Hepatocyte (in vitro differentiated cells): Measurements from ENCODE around the gene CHCHD10. TPM values are rescaled to one million over a fixed set of nuclear protein-coding genes. Genes with fewer than 3 reads are reported as not detected.

Experiments
- DNase-seq: peaks from one replicate; pipeline ENCODE4 v3.0.0-alpha.2; 2016; ENCODE audit warnings: low spot score
- H2AFZ ChIP-seq: fragments of 200-600 bp; sonication (generic); 2 replicates; pipeline ENCODE4 v1.6.0; 2016; ENCODE audit warnings: antibody characterized with exemption, mild to moderate bottlenecking
- H3K27ac ChIP-seq: fragments of 200-600 bp; sonication (generic); 2 replicates; pipeline ENCODE4 v1.5.1; 2016; ENCODE audit warnings: mild to moderate bottlenecking
- H3K27me3 ChIP-seq: fragments of 200-600 bp; sonication (generic); 2 replicates; pipeline ENCODE4 v1.6.1; 2016
- H3K36me3 ChIP-seq: fragments of 200-600 bp; sonication (generic); replicated peaks from 2 replicates; pipeline ENCODE4 v1.5.1; 2016; ENCODE audit warnings: low read depth; ENCODE audit not compliant: insufficient read depth
- H3K4me1 ChIP-seq: fragments of 200-600 bp; sonication (generic); 2 replicates; pipeline ENCODE4 v1.5.1; 2016; ENCODE audit warnings: mild to moderate bottlenecking, moderate library complexity; ENCODE audit not compliant: insufficient read depth
- H3K4me2 ChIP-seq: fragments of 200-600 bp; sonication (generic); 2 replicates; pipeline ENCODE4 v1.6.0; 2016
- H3K4me3 ChIP-seq: fragments of 200-600 bp; sonication (generic); 2 replicates; pipeline ENCODE4 v1.5.1; 2016; ENCODE audit warnings: mild to moderate bottlenecking
- H3K79me2 ChIP-seq: fragments of 200-600 bp; sonication (generic); 2 replicates; pipeline ENCODE4 v1.6.0; 2017; ENCODE audit warnings: mild to moderate bottlenecking
- H3K9me2 ChIP-seq: fragments of 200-600 bp; sonication (generic); replicated peaks from 2 replicates; pipeline ENCODE4 v1.6.0; 2017; ENCODE audit warnings: mild to moderate bottlenecking; ENCODE audit not compliant: insufficient read depth
- H3K9me3 ChIP-seq: fragments of 200-600 bp; sonication (generic); 2 replicates; pipeline ENCODE4 v1.5.1; 2016; ENCODE audit warnings: low read depth, mild to moderate bottlenecking
- H4K20me1 ChIP-seq: fragments of 200-600 bp; sonication (generic); 2 replicates; pipeline ENCODE4 v1.6.0; 2016; ENCODE audit warnings: mild to moderate bottlenecking; ENCODE audit not compliant: insufficient read depth, poor library complexity, severe bottlenecking
- CTCF ChIP-seq: fragments of 200-600 bp; sonication (generic); IDR thresholded peaks from 2 replicates; pipeline ENCODE4 v1.5.1; 2016; ENCODE audit warnings: antibody characterized with exemption, mild to moderate bottlenecking; ENCODE audit not compliant: poor library complexity
- EZH2 ChIP-seq: fragments of 200-600 bp; sonication (generic); IDR thresholded peaks from 2 replicates; pipeline ENCODE4 v1.6.1; 2016; ENCODE audit warnings: antibody characterized with exemption, mild to moderate bottlenecking, borderline replicate concordance
- EZH2phosphoT487 ChIP-seq: fragments of 200-600 bp; sonication (generic); IDR thresholded peaks from one replicate; pipeline ENCODE4 v1.6.1; 2018; ENCODE audit warnings: antibody characterized with exemption, mild to moderate bottlenecking, low read depth, moderate library complexity; ENCODE audit not compliant: unreplicated experiment, severe bottlenecking
- WGBS: methylation state at CpG from one replicate; pipeline ENCODE4 v1.1.6; 2016; ENCODE audit warnings: low lambda C conversion rate; ENCODE audit errors: missing lambda C conversion rate; 5-methylcytosine and 5-hydroxymethylcytosine counted together
- polyA plus RNA-seq: library from polyadenylated mRNA; unstranded; fragments of >200 nt; fragmentation: Nextera tagmentation; extraction: Ambion mirVana; gene quantifications from 2 replicates; pipeline ENCODE4 v1.2.1, GENCODE V29; 2016
- total RNA-seq: library from RNA; depleted of rRNA; stranded (reverse); fragments of >200 nt; gene quantifications from 2 replicates; pipeline ENCODE4 v1.2.3, GENCODE V29; 2014

The CHCHD10 gene
- total and polyA plus RNA-seq, 2 experiments from 2014 or later, result 36.5 to 68.1 TPM

- Histone ChIP-seq H3K9me2 (no peaks in the 10 kb centered on the region), H4K20me1 (no peaks in the 10 kb centered on the region), H3K4me2 (peak overlapping the region; percentile 53), H3K27ac (no peak overlapping the region), H3K9me3 (no peaks in the 10 kb centered on the region), H2AFZ (no peak overlapping the region), H3K27me3 (no peaks in the 10 kb centered on the region), H3K36me3 (no peaks in the 10 kb centered on the region), H3K4me1 (peaks cover 12% of the 10 kb centered on the region), H3K79me2 (peaks cover 2% of the 10 kb centered on the region), H3K4me3 (no peak overlapping the region)
- TF ChIP-seq EZH2 (no peak), EZH2phosphoT487 (no peak), CTCF (no peak)
- 42% methylated on average over 16 of the region's 17 CpGs for WGBS
- DNase-seq, result no peak
Observed at GRCh38 chr22:23763579-23763945, 4.2 kb downstream of the CHCHD10 start.

GRCh38 chr22:23762842-23763578, 4.8 kb downstream of the CHCHD10 start, which contains the start of gene C22orf15:
TSS of gene C22orf15 (plus strand) at chr22:23762990. CDS start at chr22:23763307, 317 bp downstream.
- Histone ChIP-seq H3K4me2 (peak within 1 kb of the TSS; percentile 53), H3K79me2 (peaks cover 1% of the 10 kb centered on the region), H3K9me2 (no peaks in the 10 kb centered on the region), H3K27ac (no peak within 1 kb of the TSS), H3K4me3 (no peak within 1 kb of the TSS), H2AFZ (no peak within 1 kb of the TSS), H3K36me3 (no peaks in the 10 kb centered on the region), H4K20me1 (no peaks in the 10 kb centered on the region), H3K27me3 (no peaks in the 10 kb centered on the region), H3K9me3 (no peaks in the 10 kb centered on the region), H3K4me1 (peaks cover 10% of the 10 kb centered on the region)
- no peak for DNase-seq
- WGBS, result 77% methylated on average over 12 of the region's 23 CpGs
- no peak for TF ChIP-seq EZH2
- TF ChIP-seq CTCF, result no peak
- no peak for TF ChIP-seq EZH2phosphoT487

GRCh38 chr22:23760056-23760455, 7.7 kb downstream of the CHCHD10 start:
- Histone ChIP-seq H2AFZ (no peak overlapping the region), H3K27me3 (no peaks in the 10 kb centered on the region), H3K4me2 (no peak overlapping the region), H3K9me3 (no peaks in the 10 kb centered on the region), H3K9me2 (no peaks in the 10 kb centered on the region), H3K27ac (no peak overlapping the region), H3K4me3 (no peak overlapping the region), H3K4me1 (peaks cover 6% of the 10 kb centered on the region), H4K20me1 (no peaks in the 10 kb centered on the region), H3K79me2 (no peaks in the 10 kb centered on the region), H3K36me3 (no peaks in the 10 kb centered on the region)
- DNase-seq, result no peak
- WGBS, result 92% methylated on average over 6 of the region's 6 CpGs
- TF ChIP-seq EZH2phosphoT487 (no peak), CTCF (no peak), EZH2 (no peak)
